SHP77 (cell line): ENCODE measurements around the gene C5.

Experiments
- DNase-seq, 2 experiments: peaks; one replicate each; lab custom pipeline; 2025; lab: John Stamatoyannopoulos, UW

Gene C5

DNA sequence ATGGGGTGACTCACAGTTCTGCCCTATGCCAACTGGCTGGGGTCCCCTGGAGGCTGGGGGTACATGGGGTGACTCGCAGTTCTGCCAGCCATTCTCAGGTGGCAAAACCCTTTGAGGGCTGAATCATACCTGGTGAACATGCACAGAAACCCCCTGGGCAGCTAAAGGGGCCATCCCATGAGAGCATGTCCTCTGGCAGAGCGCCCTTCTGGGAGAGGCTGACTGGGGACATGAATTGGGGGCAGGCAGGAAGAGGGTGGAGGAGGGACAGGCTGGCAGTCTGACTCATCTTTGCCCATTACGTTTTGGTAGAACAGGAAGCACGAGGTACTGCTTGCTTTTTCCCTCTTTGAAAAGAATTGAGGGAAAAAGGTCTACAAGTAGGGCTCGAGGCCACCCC is 140.2 kb downstream of the C5 start:
- DNase-seq: no peak

DNA sequence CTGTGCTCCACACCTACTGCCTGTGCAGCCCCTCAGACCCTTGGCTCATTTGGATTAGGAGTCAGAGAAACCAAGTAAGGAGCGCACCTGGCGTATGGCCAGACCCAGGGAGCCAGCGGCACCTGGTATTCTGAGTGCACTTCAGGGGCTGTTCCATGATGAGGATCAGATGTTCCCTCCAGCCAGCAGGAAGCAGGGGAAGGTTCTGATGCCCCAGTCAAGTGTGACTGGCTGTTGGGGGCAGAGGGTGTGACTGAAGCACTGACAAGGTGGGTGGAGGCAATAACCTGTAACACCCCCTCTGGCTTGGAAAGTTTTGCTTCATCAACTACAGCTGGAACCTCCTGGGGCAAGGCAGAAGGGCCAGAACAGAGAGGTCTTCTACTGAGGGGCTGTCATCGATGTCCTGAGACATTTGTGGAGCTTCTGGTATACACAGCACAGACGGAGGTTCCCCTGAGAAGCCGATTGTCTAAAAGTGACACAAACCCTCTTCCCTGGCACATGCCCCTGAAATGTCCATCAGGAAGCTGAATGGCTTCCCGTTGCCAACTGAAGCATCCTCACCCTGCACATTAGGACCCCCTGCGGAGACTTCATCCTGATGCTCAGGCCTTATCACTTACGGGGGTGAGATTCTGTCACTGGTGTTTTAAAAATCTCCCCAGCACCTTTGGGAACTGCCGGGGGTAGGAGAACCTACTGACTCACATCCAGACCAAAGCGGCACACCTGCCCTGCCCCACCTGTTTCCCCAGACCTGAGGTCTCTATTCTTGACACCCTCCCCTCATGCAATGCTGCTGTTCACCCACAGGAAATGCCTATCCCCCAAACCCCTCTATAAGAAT is 144.5 kb downstream of the C5 start:
- peak in 1 of 2 experiments; percentile 18 for DNase-seq

DNA sequence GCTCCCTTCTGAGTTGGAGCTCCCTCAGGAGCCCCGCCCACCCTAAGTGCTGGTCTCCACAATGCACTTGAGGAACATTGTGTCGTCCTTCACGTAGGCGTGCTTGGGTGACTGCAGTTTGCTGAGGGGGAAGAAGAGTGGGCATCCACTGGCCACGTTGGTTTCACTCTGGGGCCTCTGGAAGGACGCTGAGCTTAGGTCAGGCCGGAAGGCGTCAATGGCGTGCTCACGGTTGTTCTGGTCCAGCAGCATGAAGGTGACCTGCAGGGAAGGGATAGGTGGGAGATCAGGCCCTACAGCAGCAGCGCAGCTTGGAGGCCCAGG is 145.1 kb downstream of the C5 start:
- no peak for DNase-seq

GRCh38 chr9:120904061-120904977 is 145.8 kb downstream of the C5 start:
- no peak for DNase-seq

GRCh38 chr9:120902569-120903535 is 147.2 kb downstream of the C5 start:
- no peak for DNase-seq
